Fibroblast of the conjunctiva (primary cell): Measurements from ENCODE around the gene CD1C.
"Not testable (repeated sequence)": the region's sequence is repeated elsewhere in the genome, so short reads cannot be mapped to it uniquely, and the experiment has no call there.

ENCODE experiments used
- DNase-seq: peaks from one replicate; pipeline ENCODE4 v3.0.0-alpha.2; 2010; ENCODE audit warnings: low read depth

Gene CD1C

DNA sequence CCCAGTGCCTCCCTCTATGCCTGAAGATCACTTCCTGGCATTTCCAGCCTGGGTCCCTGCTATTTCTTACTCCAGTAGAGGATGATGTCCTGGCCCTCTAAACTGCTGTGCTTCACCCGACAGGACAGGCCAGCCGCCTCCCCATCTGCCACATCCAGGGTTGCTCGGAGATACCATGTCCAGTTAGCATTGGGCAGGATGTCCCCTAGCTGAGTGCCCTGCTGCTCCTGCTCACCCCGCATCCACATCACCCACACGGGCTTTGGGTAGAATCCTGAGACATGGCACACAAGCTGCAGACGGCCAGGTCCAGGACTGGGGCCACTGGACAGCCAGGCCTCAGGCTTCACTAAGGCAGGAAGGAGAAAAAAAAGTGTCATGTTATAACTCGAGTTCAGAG is 39.6 kb downstream of the CD1C start:
- no peak for DNase-seq

DNA sequence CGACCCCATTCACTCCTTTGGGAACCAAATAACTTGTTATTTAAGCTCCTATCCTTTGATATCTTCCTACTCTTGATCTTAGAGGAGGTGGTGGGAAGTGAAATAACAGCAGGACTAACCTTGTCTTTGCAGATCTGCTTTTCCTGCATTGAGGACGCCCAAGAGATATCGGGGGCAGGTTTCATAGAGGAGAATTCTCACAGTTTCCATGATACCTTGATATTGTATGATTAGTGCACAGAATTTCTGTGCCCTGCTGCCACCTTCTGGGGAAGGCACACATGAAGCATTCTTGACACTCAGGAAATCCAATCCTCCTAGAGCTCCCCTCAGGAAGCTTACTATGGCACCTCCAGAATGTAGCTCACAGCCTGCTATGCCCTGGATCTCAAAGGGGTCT is 40.0 kb downstream of the CD1C start:
- no peak for DNase-seq

DNA sequence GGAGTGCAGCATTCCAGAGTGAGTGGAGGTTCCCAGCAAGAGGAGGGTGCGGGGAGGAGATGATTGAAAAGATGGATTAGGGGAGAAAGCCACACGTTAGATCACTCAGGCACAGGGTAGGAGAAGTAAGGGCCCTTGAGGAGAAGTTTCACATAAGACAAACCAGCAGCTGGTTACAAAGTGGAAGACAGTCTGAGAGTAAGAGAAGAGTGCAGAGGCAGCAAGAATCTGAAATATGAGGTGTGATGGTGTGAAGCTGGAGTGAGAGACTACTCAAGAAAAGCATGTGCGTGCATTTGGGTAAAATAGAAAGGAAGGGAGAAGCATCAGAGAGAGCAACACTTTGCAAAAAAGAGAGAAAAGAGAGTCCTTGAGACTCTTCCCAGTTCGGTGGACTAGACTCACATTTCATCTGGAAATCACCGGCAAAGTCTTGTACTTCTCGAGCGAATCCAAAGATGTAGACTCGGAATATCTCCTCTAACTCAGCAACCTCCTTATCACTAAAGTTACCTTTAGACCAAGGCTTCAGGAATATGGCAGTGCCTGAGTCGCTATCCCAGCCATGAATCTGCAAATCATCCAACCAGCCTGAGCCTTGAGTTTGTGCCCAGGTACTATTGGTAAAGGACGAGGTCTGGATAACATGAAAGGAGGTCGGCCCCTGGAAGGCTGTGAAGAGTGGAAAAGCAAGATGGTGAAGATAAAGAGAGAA is 40.8 kb downstream of the CD1C start:
- no peak for DNase-seq

DNA sequence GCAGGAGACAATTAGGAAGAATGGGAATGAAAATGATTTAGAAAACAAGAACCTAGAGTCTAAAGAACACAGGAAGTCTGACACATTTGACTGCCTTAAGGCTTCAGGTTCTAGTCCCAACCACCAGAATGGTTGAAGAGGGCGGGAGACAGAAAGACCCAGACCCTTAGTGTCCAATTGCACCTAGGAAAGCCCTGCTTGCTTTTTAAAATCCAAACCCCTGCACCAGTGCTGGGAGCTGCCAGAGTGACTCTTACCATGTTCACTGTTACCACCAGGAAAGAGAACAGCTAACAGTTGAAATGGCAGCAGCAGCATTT is 41.3 kb downstream of the CD1C start:
- DNase-seq, result no peak

DNA sequence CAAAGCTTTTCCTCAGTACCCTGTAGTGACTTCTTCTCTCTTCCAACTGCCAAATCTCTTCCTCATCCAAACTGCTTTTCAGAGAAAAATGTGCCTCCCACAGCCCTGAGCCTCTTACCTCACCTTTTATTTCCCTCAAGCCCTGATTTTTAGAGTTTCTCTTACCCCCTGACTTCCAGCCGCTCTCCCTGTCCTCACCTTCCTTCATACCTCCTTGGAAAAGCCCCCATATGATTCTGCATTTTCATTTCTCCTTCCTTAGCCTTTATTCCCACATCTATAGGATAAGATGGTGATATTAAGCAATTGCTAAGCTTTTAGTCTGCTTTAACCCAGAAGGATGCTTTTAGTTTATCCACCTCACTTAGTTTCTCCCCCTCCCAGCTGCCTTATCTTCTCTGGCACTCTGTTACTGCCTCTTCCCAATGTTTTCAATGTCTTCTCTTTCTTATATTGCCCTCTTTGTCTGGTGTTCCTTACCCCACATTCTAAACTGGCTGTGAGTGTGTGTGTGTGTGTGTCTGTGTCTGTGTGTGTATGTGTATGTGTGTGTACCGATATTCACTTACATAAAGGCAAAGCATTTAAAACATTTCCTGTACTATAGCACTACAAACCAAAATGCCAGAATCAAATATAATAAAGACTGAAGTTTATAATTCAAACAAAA is 41.9 kb downstream of the CD1C start, which contains the start of gene CD1B:
Gene CD1B (minus strand): TSS at position 51 of the 670 bp plus-strand sequence. CDS start 108 bp downstream, outside the sequence.
- no peak for DNase-seq

DNA sequence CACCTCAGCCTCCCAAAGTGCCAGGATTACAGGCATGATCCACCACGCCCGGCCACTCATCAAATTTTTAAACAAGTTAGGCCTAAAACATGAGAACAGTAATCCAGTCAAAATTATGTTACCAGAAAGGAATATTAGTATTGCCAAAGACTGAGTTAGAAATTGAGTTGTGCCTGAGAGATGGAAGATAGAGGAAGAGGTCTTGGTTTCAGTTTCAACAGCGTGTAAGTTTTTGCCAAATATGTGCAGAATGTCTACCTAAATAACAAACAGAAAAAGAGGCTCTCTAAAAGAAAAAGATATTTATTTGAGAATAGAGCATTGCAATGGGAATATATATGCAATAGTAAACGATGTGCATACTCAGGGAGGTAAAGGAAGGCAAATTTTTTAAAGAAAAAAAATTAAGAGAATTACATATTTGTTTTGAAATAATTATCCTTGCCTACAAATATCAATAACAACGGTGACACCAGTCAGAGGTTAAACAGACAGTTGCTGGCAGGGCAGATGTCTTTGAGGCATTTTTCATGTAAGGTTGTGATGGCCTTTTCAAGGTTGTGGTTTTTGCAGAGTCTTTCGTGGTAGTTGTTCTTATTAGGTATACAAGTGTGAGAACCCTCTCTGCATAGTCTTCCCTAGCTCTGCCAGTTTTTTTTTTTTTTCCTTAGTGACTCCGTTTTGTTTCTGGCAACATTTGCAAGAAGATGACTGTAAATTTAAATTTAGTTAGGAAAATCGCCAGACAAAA is 43.9 kb downstream of the CD1C start:
- no peak for DNase-seq

DNA sequence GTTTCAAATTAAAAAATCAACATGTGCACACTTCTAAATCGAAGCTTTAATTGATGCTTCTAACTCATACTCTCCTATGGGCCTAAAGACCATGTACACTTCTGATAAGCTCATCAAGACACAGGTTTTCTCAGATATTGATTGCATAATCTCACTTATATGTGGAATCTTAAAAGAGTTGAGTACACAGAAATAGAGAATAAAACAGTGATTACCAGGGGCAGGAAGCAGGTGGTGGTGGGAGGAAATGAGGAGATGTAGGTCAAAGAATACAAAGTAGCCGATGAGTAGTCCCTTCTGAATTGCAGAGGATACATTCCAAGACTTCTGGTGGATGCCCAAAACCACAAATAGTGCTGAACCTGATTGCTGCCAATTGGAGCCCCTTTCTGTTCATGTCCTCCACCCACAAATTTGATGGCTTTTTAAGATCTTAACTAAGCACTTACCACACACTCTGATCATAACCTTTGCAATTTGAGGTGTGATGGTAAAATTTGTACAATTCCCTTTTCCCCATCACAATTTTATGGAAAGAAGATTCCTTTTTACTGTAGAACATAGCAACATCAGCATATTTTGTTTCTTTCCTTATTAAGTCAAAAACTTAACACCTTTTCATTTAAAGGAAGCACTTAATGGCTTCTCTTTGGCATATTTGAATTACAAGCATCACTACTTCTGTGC is 44.9 kb downstream of the CD1C start:
- no peak for DNase-seq

DNA sequence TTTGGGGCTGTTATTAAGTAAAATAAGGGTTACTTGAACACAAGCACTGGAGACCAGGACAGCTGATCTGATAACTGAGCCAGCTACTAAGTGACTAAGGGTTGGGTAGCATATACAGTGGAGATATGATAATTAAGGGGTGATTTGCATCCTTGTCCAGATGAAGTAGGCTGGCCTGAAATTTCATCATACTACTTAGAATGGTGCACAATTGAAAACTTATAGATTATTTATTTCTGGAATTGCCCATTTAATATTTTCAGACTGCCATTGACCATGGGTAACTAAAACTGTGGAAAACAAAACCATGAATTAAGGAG is 45.5 kb downstream of the CD1C start:
- no peak for DNase-seq

DNA sequence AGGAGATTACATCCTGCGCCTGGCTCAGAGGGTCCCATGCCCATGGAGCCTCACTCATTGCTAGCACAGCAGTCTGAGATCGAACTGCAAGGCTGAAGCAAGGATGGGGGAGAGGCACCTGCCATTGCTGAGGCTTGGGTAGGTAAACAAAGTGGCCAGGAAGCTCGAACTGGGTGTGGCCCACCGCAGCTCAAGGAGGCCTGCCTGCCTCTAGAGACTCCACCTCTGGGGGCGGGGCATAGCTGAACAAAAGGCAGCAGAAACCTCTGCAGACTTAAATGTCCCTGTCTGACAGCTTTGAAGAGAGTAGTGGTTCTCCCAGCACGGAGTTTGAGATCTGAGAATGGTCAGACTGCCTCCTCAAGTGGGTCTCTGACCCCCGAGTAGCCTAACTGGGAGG is 46.7 kb downstream of the CD1C start:
- DNase-seq, result not testable (repeated sequence)
